GM18526 (cell line): ENCODE data around the gene MTR.

Experiments used
- POLR2A ChIP-seq: IDR thresholded peaks from 3 replicates; pipeline ENCODE4 v1.6.1; 2011; ENCODE audit not compliant: insufficient read length; ENCODE audit errors: extremely low read depth

Gene MTR

GRCh38 chr1:236795035-236795756, at the start of gene MTR:
Gene MTR (plus strand): TSS chr1:236795292. CDS start chr1:236795704, 412 bp downstream.
- TF ChIP-seq POLR2A, result peak; percentile 74

GRCh38 chr1:236746785-236747184, 48.3 kb upstream of the MTR start:
- TF ChIP-seq POLR2A, result no peak

GRCh38 chr1:236747311-236747985, 47.6 kb upstream of the MTR start:
- no peak for TF ChIP-seq POLR2A

GRCh38 chr1:236748268-236748870, 46.7 kb upstream of the MTR start:
- TF ChIP-seq POLR2A, result no peak

- no peak for TF ChIP-seq POLR2A
Measured at GRCh38 chr1:236750928-236751327, 44.2 kb upstream of the MTR start.

GRCh38 chr1:236751385-236751784, 43.7 kb upstream of the MTR start:
- no peak for TF ChIP-seq POLR2A

- no peak for TF ChIP-seq POLR2A
Measured at GRCh38 chr1:236751935-236752334, 43.2 kb upstream of the MTR start.

GRCh38 chr1:236753516-236753915, 41.6 kb upstream of the MTR start:
- TF ChIP-seq POLR2A, result no peak

- no peak for TF ChIP-seq POLR2A
Measured at GRCh38 chr1:236753964-236754363, 41.1 kb upstream of the MTR start.

GRCh38 chr1:236754525-236755210, 40.4 kb upstream of the MTR start:
- no peak for TF ChIP-seq POLR2A

- TF ChIP-seq POLR2A, result no peak
Measured at GRCh38 chr1:236757640-236758039, 37.5 kb upstream of the MTR start.

- TF ChIP-seq POLR2A, result no peak
Measured at GRCh38 chr1:236759252-236759859, 35.7 kb upstream of the MTR start.

GRCh38 chr1:236760480-236760879, 34.6 kb upstream of the MTR start:
- no peak for TF ChIP-seq POLR2A

GRCh38 chr1:236760986-236761385, 34.1 kb upstream of the MTR start:
- no peak for TF ChIP-seq POLR2A

- no peak for TF ChIP-seq POLR2A
Measured at GRCh38 chr1:236761397-236762132, 33.5 kb upstream of the MTR start.
